Measurements from ENCODE around the gene PNKP.
A peak's percentile ranks its signal among the peaks of the same experiment; 100 is the strongest.

PNKP gene

DNA sequence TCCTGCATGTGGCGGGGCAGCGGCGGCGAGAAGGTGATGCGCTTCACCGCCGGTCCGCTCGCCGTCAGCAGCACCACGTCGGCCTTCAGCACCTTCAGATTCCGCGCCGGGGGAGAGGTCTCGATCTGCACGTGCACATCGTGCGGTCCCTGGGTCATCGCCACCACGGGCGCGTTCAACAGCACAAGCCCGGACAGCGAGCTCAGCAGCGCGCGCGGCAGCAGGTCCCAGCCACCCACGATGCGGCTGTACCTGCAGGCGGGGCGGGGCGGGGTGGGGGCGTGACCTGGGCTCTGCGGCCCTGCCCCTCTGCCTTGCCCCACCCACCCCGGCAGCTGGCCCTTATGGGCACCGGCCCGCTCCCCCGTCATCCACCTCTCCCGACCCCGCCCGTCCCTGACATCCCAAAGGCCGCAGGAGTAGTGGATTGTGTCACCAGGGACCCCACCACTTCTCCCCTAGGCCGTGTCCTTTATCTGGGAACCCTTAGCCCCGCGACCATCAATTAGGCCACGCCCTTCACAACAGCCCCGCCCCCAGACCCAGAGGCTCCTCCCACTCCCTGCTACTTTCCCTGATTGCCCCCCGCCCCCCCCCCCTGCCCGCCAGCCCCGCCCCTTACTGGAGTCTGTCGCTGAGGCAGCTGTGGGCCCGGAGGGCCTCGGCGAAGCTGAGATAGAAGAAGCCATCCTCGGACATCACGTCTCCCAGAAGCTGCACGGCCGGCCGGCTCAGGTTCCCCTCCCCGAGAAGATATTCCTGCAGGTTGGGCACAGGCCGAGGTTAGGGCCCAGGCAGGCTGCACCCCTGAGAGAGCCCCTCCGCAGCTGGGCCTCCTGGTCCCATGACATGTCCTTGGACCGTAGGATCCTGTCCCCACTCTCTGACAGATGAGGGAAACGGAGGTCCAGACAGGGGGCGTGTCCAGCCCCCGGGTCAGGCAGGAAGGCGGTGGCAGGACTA is 23.3 kb upstream of the PNKP start:
- DNase-seq (ENCODE audit: extremely low read depth in 1 of 2, low read depth in 1 of 2), result peak in 1 of 2 donors; percentile 47

DNA sequence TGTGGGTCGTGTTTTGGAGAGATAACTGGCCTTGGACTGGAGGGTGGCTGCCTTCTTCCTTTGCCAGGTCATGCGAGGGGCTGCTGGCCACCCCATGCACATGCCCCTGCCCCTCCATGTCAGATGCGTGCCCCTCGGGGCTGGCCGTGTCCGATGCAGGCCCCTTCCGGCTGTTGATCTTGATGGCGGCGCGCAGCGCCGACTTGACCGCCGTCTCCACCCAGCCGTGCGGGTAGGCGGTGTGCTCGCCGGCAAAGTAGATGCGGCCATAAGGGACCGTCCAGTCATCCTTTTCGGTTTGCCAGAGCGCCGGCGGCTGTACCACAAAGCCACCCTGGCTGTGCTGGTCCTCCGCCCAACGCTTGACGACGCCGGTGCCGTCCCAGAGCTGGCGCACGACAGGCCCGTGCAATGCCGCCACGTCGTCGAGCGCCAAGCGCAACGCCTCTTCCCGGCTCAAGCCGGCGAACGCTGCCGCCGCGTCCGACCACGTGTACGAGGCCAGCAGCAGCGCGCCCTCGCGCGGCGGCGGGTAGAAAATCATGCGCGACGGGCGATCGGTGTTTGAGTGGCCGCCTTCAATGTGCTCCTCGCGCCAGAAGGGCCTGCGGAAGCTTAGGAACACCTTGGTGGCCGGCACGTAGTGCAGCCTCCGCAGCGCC is 22.4 kb upstream of the PNKP start:
- peak; percentile 53 to 62 for DNase-seq (ENCODE audit: extremely low read depth in 1 of 2, low read depth in 1 of 2)

DNA sequence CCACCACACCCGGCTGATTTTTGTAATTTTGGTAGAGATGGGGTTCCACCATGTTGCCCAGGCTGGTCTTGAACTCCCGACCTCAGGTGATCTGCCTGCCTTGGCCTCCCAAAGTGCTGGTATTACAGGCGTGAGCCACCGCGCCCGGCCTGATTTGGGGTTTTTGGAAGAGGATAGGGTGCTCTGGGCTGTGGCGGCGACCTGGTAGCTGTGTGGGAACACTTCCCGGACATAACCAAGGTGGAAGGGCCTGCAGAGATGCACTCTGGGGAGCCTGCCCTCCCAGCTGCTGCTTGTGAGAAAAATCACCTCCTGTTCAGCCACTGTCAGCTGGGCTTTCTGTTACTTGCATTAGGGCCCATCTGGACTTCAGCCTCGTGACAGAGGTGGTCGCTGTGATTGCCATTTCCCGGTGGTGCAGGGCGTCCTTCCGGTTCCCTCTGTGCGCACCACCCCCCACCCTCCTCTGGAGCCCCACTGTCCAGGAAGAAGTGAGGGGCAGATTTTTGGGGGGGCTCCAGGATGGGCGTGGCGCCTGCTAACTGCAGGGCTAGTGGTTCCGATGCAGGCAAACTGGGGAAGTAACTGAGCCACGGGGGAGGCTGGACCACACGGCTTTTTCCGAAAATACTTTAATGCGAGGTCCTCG is 21.8 kb upstream of the PNKP start:
- no peak for DNase-seq (ENCODE audit: extremely low read depth in 1 of 2, low read depth in 1 of 2)

DNA sequence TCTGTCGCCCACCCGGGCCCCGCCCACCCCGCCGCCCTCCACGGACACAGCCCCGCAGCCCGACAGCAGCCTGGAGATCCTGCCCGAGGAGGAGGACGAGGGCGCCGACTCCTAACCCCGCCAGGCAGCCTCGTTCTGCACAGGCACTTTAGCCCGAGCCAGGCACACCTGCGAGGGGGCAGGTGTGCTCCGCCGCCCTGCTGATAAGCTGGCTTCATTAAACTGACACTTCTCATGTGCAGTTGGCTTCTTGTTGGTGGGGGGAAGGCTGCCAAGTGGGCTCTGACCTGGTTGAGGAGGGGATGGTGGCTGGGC is 21.1 kb upstream of the PNKP start:
- DNase-seq (ENCODE audit: extremely low read depth in 1 of 2, low read depth in 1 of 2), result no peak

DNA sequence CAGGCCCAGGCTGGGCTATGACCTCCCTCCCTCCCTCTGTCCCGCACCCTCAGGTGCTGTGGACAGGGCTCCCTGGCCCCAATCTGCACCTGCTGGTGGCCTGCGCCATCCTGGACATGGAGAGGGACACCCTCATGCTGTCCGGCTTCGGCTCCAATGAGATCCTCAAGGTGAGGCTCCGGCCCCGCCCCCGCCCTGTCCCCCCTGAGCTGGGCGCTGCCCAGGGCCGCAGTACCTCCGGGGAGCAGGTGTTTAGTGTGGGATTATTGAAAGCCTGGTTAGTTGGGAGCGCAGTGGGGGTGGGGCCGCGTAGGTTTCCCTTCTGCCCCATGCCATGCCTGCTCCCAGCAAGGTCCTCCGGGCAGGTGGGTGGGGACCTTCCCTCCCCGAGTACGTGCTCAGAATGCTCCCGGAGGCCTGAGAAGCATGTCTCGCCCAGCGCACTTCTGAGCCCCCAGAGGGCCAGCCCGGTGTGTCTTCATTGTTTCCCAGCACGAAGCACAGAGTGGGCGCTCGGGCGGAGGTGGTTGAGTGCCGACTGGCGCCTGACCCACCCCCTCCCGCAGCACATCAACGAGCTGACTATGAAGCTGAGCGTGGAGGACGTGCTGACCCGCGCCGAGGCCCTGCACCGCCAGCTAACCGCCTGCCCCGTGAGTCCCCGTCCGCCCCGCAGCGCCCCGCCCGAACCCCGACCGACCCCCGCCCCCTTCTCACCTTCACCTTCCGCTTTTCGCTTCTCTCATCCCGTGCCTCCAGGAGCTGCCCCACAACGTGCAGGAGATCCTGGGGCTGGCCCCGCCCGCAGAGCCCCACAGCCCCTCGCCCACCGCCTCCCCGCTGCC is 20.5 kb upstream of the PNKP start:
- DNase-seq (ENCODE audit: extremely low read depth in 1 of 2, low read depth in 1 of 2), result no peak

DNA sequence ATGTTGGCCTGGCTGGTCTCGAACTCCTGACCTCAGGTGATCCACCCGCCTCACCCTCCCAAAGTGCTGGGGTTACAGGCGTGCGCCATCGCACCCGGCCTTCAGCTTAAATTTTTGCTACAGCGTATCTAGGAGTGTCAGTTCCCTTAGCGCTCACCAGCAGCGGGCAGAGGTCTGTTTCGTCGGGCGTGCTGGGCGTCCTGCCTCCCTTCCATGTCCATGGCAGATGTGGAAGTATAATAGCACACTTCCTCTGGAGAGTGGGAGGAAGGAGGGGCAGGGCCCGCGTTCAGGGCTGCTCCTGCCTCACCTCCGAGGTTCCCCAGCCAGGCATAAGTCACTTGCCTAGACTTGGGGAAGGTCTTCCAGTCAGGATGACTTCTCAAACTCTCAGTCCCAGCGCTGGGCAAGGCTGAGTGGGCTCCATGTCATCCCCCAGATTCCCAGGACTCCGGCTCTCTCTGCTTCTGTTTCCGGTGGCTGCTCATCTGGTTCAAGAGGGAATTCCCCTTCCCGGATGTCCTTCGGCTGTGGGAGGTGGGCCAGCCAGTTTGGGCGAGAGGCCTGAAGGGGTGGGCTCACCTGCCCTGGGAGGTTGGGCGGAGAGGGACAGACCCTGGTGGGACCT is 19.8 kb upstream of the PNKP start:
- no peak for DNase-seq (ENCODE audit: extremely low read depth in 1 of 2, low read depth in 1 of 2)

DNA sequence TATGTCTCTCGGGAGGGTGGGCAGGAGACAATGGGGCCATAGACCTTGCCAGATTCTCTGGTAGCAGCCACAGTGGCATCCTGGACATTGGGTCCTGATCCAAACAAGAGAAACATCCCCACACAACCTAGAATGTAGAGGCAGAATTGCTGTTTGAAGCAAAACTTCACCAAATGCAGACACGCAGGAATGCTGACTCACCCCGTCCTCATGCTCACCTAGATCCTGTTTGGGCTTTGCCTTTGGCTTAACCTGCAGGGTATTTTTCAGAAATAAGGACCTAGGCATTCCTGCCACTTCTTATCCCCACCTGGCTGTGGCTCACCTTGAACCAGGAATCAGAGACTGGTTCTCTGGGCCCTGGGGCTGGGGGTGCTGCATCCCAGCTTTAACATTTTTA is 17.4 kb upstream of the PNKP start:
- DNase-seq (ENCODE audit: extremely low read depth in 1 of 2, low read depth in 1 of 2), result no peak

DNA sequence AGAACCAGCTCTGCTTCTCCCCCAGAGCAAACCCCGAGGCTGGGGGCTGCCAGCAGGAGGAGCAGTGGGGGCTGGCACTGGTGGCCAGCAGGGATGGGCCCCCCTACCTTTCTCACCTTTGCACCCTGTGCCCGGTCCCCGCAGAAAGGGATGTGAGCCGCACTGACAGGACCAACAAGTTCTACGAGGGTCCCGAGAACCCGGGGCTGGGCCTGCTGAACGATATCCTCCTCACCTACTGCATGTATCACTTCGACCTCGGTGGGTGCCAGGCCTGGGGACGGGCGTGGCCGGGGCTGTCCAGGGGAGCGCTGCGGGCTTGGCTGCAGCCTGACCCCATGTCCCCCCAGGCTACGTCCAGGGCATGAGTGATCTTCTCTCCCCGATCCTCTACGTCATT is 16.7 kb upstream of the PNKP start:
- no peak for DNase-seq (ENCODE audit: extremely low read depth in 1 of 2, low read depth in 1 of 2)

DNA sequence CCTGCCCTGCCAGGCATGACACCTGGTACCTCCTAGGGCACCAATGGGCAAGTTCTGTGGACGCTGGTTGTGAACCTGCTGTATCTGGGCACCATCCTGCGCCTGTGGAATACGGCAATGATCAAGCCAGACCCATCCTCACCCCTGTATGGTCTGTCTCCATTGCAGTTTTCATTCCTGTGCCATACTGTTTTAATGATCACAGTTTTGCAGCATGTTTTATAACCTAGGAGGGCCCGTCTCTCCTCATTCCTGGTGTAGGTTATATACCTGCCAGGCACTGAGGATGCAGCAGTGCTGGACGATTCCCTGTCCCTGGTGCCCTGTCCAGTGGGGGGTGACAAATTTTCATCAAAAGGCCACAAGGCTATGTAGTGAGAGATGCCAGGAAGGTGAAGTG is 15.7 kb upstream of the PNKP start:
- DNase-seq (ENCODE audit: extremely low read depth in 1 of 2, low read depth in 1 of 2), result no peak

DNA sequence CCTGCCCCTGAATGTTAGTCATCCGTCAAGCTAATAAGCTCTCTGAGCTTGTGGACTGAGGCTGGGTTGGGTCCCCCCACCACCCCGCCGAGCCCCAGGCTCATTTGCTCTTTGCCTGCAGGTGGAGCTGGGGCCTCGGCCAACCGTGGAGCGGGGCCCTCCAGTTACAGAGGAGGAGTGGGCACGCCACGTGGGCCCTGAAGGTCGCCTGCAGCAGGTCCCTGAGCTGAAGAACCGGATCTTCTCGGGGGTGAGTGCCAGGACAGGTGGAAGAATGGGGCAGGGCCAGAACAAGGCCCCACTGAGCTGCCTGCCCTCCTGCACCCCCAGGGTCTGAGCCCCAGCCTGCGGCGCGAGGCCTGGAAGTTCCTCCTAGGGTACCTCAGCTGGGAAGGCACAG is 15.3 kb upstream of the PNKP start:
- DNase-seq (ENCODE audit: extremely low read depth in 1 of 2, low read depth in 1 of 2), result no peak

DNA sequence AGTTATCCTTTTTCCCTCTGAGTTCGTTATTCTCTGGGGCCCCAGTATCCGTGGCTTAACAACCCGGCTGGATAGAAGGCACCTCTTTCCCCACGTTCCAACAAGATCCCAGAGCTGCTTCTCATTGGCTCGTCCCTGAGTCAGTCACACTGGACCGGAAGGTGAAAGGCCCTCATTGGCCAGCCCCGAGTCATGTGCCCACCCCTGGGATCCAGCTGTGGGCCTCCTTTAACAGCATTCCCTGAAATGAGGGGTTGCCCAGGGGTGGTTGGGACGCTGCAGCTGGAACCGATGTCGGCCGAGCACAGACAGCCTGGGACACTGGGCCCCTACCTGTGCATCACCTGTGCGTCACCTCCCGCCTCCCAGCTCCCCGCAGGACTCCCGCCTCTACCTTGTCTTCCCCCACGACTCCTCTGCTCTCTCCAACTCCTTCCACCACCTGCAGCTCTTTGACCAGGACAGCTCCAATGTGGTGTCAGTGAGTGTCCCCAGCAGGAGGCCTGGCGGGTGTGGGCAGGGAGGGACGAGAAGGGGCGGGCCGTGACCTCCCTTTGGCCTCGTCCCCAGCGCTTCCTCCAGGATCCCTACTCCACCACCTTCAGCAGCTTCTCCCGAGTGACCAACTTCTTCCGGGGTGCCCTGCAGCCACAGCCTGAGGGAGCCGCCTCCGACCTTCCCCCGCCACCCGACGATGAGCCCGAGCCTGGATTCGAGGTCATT is 14.5 kb upstream of the PNKP start:
- DNase-seq (ENCODE audit: extremely low read depth in 1 of 2, low read depth in 1 of 2), result no peak

DNA sequence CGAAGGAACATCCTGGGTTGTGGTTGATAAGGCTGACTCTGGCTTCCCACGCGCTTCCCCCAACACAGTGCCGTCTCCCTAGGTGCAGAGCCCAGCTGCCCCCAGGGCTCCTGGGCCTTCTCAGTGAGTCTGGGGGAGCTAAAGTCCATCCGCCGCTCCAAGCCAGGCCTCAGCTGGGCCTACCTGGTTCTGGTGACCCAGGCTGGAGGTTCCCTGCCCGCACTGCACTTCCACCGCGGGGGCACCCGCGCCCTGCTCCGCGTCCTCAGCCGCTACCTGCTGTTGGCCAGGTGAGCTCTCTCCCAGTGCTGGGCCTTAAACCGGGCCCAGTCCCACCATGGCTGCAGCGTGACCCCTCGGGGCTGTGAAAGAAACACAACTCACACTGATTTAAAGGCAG is 13.8 kb upstream of the PNKP start:
- DNase-seq (ENCODE audit: extremely low read depth in 1 of 2, low read depth in 1 of 2), result no peak

DNA sequence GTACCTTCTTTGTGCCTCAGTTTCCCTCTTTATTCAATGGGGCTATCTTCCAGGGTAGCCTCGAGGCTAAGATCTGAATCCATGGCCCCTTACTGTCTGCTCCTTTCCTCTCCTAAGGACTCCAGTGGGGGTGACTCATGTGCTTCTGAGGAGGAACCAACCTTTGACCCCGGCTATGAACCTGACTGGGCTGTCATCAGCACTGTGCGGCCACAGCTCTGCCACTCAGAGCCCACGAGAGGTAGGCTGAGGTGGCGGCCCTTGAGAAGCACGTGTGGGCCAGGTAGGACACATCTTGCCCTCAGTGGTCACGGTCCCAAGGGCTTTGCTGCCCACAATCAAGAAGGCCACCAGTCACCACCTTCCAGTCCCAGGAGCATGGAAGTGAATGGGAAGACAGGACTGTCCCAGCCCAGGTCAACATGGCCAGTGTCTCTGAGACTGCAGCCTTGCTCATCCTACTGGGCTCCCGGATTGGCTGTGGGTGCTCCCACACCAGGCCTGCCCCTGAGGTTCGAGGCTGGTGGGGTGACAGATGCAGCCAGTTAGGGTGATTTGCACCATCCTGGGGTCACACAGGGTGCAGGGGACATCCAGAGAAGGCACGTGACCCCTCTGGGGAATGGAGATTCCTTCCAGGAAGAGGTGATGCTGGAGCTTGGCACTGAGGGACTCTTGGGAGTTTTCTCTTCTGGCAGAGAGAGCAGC is 12.9 kb upstream of the PNKP start:
- no peak for DNase-seq (ENCODE audit: extremely low read depth in 1 of 2, low read depth in 1 of 2)

DNA sequence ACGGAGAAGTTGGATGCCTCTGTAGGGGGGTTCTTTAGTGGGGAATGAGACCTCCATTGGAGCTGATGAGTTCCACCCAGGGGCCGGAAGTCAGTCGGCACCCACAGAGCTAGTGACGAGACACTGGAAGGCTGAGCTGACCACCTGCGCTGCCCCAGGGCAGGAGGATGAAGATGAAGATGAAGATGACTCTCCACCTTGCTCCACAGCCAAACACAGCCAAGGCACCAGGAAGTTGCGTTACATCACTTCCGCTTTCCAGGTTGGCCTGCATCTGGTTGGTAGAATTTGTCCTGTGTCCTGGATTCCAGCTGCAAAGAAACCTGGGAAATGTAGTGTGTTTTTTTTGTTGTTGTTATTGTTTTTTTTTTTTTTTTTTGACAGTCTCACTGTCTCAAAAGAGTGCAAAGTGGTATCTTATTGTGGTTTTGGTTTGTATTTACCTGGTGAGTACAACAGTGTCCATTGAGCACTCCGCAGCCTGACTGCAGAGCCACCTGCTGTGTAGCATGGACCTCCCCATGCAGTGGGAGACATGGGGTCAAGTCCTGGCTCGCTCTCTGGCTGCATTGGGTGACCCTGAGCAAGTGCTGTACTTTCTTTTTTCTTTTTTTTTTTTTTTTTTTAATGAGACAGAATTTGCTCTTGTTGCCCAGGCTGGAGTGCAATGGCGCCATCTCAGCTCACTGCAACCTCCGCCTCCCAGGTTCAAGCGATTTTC is 12.0 kb upstream of the PNKP start:
- DNase-seq (ENCODE audit: extremely low read depth in 1 of 2, low read depth in 1 of 2), result no peak

DNA sequence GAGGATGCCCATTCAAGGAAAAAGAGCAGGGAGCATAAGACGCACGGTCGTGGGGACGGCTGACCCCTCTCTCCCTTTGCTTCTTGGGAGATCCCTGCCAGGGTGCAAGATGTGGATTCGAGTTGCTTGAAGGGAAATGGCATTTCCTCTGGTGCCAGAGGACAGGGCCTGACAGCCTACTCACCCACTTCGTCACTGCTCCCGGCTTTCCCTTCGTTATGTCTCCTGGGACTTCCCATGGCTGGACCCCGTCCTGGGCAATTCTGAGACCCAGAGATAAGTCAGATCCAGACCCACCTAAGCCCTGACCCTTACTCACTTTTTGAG is 11.3 kb upstream of the PNKP start:
- DNase-seq (ENCODE audit: extremely low read depth in 1 of 2, low read depth in 1 of 2), result no peak

DNA sequence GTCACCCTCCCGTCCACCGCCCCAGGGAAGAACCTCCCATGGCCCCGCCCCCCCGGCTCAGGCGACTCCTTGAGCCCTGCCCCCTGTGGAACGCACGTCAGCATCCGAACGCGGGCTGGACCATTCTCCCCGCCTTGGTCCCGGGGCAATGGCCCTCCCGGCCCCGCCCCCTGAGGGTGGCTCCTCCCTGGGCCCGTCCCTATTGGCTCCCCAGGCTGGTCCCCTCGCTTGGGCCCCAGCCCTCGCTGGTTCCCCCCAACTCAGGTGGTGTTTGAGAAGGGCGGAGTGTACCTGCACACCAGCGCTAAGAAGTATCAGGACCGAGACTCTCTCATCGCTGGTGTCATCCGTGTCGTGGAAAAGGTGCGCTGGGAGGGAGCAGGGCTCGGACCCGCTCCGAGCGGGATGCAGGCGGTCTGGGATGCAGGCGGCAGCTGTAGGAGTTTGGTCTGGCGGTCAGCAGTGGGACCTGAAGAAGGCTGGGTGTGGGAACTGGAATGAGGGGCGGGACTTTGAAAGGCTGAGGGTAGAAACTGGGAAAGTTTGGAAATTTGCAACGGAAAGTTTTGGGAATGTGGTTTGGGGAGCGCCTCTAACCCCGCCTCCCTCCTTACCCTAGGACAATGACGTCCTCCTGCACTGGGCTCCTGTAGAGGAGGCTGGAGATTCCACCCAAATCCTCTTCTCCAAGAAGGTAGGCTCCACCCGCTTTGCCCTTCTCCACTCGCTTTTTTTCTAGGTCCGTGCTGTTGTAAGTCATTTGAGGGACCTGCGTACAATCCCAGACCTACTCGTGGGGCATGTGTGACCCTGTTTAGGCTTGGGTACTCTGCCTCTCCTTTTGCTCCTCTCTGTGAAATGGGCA is 10.7 kb upstream of the PNKP start:
- DNase-seq (ENCODE audit: extremely low read depth in 1 of 2, low read depth in 1 of 2), result peak; percentile 98 to 99

DNA sequence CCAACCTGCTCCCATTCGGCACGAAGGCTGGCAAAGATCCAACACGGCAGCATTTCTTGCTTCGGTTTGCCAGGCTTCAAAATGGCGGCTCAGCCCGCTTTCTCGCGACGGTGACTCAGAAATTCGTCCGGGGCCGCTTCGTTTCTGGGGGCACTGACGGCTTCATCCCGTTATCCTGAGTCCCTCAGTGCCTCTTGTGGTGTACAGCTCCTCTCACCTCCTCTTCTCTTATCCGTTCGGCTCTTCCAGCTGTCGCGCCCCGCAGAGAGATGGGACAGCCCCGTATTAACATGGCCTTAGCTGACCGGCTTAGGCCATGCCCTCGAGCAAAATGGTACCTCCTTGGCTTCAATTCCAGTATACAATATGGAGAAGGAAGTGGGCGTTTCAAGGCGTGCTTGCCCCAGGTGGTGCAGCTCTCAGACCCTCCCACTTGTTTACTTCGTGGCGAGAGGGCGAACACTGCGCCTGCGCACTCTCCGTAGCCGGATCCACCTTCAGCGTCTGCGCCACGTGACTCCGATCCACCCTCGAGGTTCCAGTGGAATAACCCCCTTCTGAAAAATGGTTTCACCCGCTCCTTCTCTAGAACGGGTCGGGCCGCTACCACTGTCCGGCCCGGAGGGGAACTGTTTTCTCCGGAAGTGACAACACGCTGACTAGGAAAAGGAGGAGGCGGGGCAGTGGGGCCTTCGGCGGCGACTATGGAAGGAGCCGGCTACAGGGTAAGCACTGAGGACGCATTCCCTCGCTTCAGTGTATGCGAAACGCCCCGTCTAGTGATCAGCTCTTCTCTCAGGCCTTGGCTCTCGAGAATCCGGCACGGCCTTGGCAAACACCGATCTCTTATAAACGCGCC is 9.9 kb upstream of the PNKP start, which contains the start of the genes AKT1S1 and TBC1D17:
Gene AKT1S1 (minus strand): TSS at position 336 of the 859 bp plus-strand sequence. CDS start 4,060 bp downstream, outside the sequence.
Gene TBC1D17 (plus strand): TSS at position 683 of the 859 bp plus-strand sequence. CDS start 22 bp downstream, at position 705.
- peak; percentile 94 to 97 for DNase-seq (ENCODE audit: extremely low read depth in 1 of 2, low read depth in 1 of 2)

Data from stimulated activated CD8-positive, alpha-beta memory T cell treated with anti-CD3 and anti-CD28 coated beads, Interleukin-7, amount 100 ng/mL, for 48 hours (primary cell).